NOMO-1 treated with DMSO at 0.1 percent for 48 hours (cell line): ENCODE data around the gene SEPTIN8.

Experiments
- DNase-seq: peaks from one replicate; lab custom pipeline; 2025; ENCODE audit not compliant: unreplicated experiment; lab: John Stamatoyannopoulos, UW

Gene SEPTIN8

GRCh38 chr5:132765311-132766019, 11.6 kb downstream of the SEPTIN8 start:
- no peak for DNase-seq

- no peak for DNase-seq
These were observed 12.3 kb downstream of the SEPTIN8 start for GRCh38 chr5:132764671-132765238.

GRCh38 chr5:132764051-132764450, 13.0 kb downstream of the SEPTIN8 start:
- no peak for DNase-seq

- no peak for DNase-seq
These were observed 13.6 kb downstream of the SEPTIN8 start for GRCh38 chr5:132763181-132764036.

GRCh38 chr5:132762246-132763000, 14.6 kb downstream of the SEPTIN8 start:
- no peak for DNase-seq

GRCh38 chr5:132761321-132762240, 15.5 kb downstream of the SEPTIN8 start:
- DNase-seq = no peak

GRCh38 chr5:132760601-132761317, 16.3 kb downstream of the SEPTIN8 start:
- DNase-seq = no peak

GRCh38 chr5:132760049-132760420, 17.0 kb downstream of the SEPTIN8 start:
- DNase-seq = no peak

- DNase-seq = no peak
These were observed 17.7 kb downstream of the SEPTIN8 start for GRCh38 chr5:132759114-132760048.

GRCh38 chr5:132758451-132758850, 18.6 kb downstream of the SEPTIN8 start:
- no peak for DNase-seq

- no peak for DNase-seq
These were observed 20.5 kb downstream of the SEPTIN8 start for GRCh38 chr5:132756542-132756941.

GRCh38 chr5:132754947-132755346, 22.1 kb downstream of the SEPTIN8 start:
- DNase-seq = no peak

GRCh38 chr5:132754111-132754510, 22.9 kb downstream of the SEPTIN8 start:
- DNase-seq = no peak

GRCh38 chr5:132753135-132753987, 23.7 kb downstream of the SEPTIN8 start:
- DNase-seq = no peak

- DNase-seq = no peak
These were observed 24.4 kb downstream of the SEPTIN8 start for GRCh38 chr5:132752581-132753125.

- DNase-seq = no peak
These were observed 25.0 kb downstream of the SEPTIN8 start for GRCh38 chr5:132751971-132752580.

- no peak for DNase-seq
These were observed 25.6 kb downstream of the SEPTIN8 start for GRCh38 chr5:132751444-132751843.
